ENCODE data around the gene CDHR3.

The CDHR3 gene

GRCh38 chr7:106048706-106049020 is 85.6 kb downstream of the CDHR3 start:
- no peak for DNase-seq (ENCODE audit: low read depth in 2 of 2, low spot score in 1 of 2)

- DNase-seq (ENCODE audit: low read depth in 2 of 2, low spot score in 1 of 2) = no peak
Observed at GRCh38 chr7:106049139-106049752, 86.2 kb downstream of the CDHR3 start.

GRCh38 chr7:106050002-106050745 is 87.1 kb downstream of the CDHR3 start:
- no peak for DNase-seq (ENCODE audit: low read depth in 2 of 2, low spot score in 1 of 2)

GRCh38 chr7:106050746-106051117 is 87.7 kb downstream of the CDHR3 start:
- no peak for DNase-seq (ENCODE audit: low read depth in 2 of 2, low spot score in 1 of 2)

GRCh38 chr7:106052681-106053080 is 89.6 kb downstream of the CDHR3 start:
- no peak for DNase-seq (ENCODE audit: low read depth in 2 of 2, low spot score in 1 of 2)

GRCh38 chr7:106053109-106053508 is 90.0 kb downstream of the CDHR3 start:
- no peak for DNase-seq (ENCODE audit: low read depth in 2 of 2, low spot score in 1 of 2)

- DNase-seq (ENCODE audit: low read depth in 2 of 2, low spot score in 1 of 2) = no peak
Observed at GRCh38 chr7:106054156-106054910, 91.3 kb downstream of the CDHR3 start.

GRCh38 chr7:106054971-106055532 is 92.0 kb downstream of the CDHR3 start:
- no peak for DNase-seq (ENCODE audit: low read depth in 2 of 2, low spot score in 1 of 2)

- peak; percentile 36 to 41 for DNase-seq (ENCODE audit: low read depth in 2 of 2, low spot score in 1 of 2)
Observed at GRCh38 chr7:106056513-106057203, 93.6 kb downstream of the CDHR3 start.

- no peak for DNase-seq (ENCODE audit: low read depth in 2 of 2, low spot score in 1 of 2)
Observed at GRCh38 chr7:106057204-106057961, 94.3 kb downstream of the CDHR3 start.

GRCh38 chr7:106057962-106058927 is 95.2 kb downstream of the CDHR3 start:
- no peak for DNase-seq (ENCODE audit: low read depth in 2 of 2, low spot score in 1 of 2)

GRCh38 chr7:106058928-106059324 is 95.9 kb downstream of the CDHR3 start:
- DNase-seq (ENCODE audit: low read depth in 2 of 2, low spot score in 1 of 2) = no peak

- DNase-seq (ENCODE audit: low read depth in 2 of 2, low spot score in 1 of 2) = no peak
Observed at GRCh38 chr7:106059556-106059955, 96.5 kb downstream of the CDHR3 start.

- DNase-seq (ENCODE audit: low read depth in 2 of 2, low spot score in 1 of 2) = no peak
Observed at GRCh38 chr7:106060394-106060920, 97.4 kb downstream of the CDHR3 start.

GRCh38 chr7:106061301-106061979 is 98.4 kb downstream of the CDHR3 start:
- no peak for DNase-seq (ENCODE audit: low read depth in 2 of 2, low spot score in 1 of 2)

- DNase-seq (ENCODE audit: low read depth in 2 of 2, low spot score in 1 of 2) = no peak
Observed at GRCh38 chr7:106062006-106062405, 98.9 kb downstream of the CDHR3 start.

- DNase-seq (ENCODE audit: low read depth in 2 of 2, low spot score in 1 of 2) = no peak
Observed at GRCh38 chr7:106062521-106062931, 99.5 kb downstream of the CDHR3 start.

GRCh38 chr7:106063024-106063423 is 100.0 kb downstream of the CDHR3 start:
- no peak for DNase-seq (ENCODE audit: low read depth in 2 of 2, low spot score in 1 of 2)

- DNase-seq (ENCODE audit: low read depth in 2 of 2, low spot score in 1 of 2) = no peak
Observed at GRCh38 chr7:106063692-106064091, 100.6 kb downstream of the CDHR3 start.

All from stimulated activated CD8-positive, alpha-beta memory T cell treated with anti-CD3 and anti-CD28 coated beads, Interleukin-4, amount 100 ng/mL, for 4 hours (primary cell).